GM23338 (cell line): ENCODE results near the gene HHIP. TPM values are rescaled to one million over a fixed set of nuclear protein-coding genes. Genes with fewer than 3 reads are reported as not detected.

Experiments
- ATAC-seq: fragments of 200-7000 bp; cut with Tn5 transposase; 3 replicates; pipeline ENCODE4 v1.9.1; 2020
- DNase-seq: peaks from one replicate; pipeline ENCODE4 v3.0.0-alpha.2; 2015; ENCODE audit warnings: low spot score
- H2AFZ ChIP-seq: fragments of 200-600 bp; sonication (generic); 2 replicates; pipeline ENCODE4 v1.8.0; 2016; ENCODE audit warnings: antibody characterized with exemption, mild to moderate bottlenecking, moderate library complexity
- H3F3A ChIP-seq: fragments of 200-600 bp; sonication (generic); replicated peaks from 2 replicates; pipeline ENCODE4 v1.8.0; 2017; ENCODE audit warnings: antibody characterized with exemption, mixed run types, low read depth
- H3K27ac ChIP-seq: fragments of 200-600 bp; sonication (generic); 2 replicates; pipeline ENCODE4 v1.6.1; 2016; ENCODE audit warnings: low read depth
- H3K27me3 ChIP-seq: fragments of 200-600 bp; sonication (generic); 2 replicates; pipeline ENCODE4 v1.8.0; 2016; ENCODE audit warnings: mild to moderate bottlenecking, mixed run types, moderate library complexity; ENCODE audit not compliant: insufficient read depth
- H3K36me3 ChIP-seq: fragments of 200-600 bp; sonication (generic); 2 replicates; pipeline ENCODE4 v1.8.0; 2016; ENCODE audit warnings: mild to moderate bottlenecking; ENCODE audit not compliant: insufficient read depth
- H3K4me1 ChIP-seq: fragments of 200-600 bp; sonication (generic); 2 replicates; pipeline ENCODE4 v1.8.0; 2016; ENCODE audit warnings: mild to moderate bottlenecking, moderate library complexity; ENCODE audit not compliant: insufficient read depth
- H3K4me2 ChIP-seq: fragments of 200-600 bp; sonication (generic); 2 replicates; pipeline ENCODE4 v1.7.1; 2017; ENCODE audit warnings: mixed run types
- H3K4me3 ChIP-seq: fragments of 200-600 bp; sonication (generic); 2 replicates; pipeline ENCODE4 v1.6.1; 2016; ENCODE audit warnings: mixed run types
- H3K79me2 ChIP-seq: fragments of 200-600 bp; sonication (generic); replicated peaks from 2 replicates; pipeline ENCODE4 v1.8.0; 2017; ENCODE audit warnings: mild to moderate bottlenecking; ENCODE audit not compliant: insufficient read depth
- H3K9me2 ChIP-seq: fragments of 200-600 bp; sonication (generic); 2 replicates; pipeline ENCODE4 v1.8.0; 2017; ENCODE audit not compliant: insufficient read depth
- H4K20me1 ChIP-seq: fragments of 200-600 bp; sonication (generic); replicated peaks from 2 replicates; pipeline ENCODE4 v1.8.0; 2017; ENCODE audit warnings: mild to moderate bottlenecking; ENCODE audit not compliant: insufficient read depth
- H3K27ac Mint-ChIP-seq: 2 replicates; pipeline ENCODE4 v1.8.0; 2020; ENCODE audit warnings: inconsistent platforms, mild to moderate bottlenecking, moderate library complexity, mixed read lengths
- H3K27me3 Mint-ChIP-seq: 3 replicates; pipeline ENCODE4 v1.8.0; 2022; ENCODE audit warnings: low read depth, mild to moderate bottlenecking, moderate library complexity, mixed read lengths, inconsistent platforms; ENCODE audit not compliant: insufficient read depth, poor library complexity
- H3K36me3 Mint-ChIP-seq: 3 replicates; pipeline ENCODE4 v1.8.0; 2021; ENCODE audit warnings: low read depth, mild to moderate bottlenecking, inconsistent platforms, moderate library complexity, mixed read lengths
- H3K4me1 Mint-ChIP-seq: 3 replicates; pipeline ENCODE4 v1.8.0; 2020; ENCODE audit warnings: mild to moderate bottlenecking, inconsistent platforms, mixed read lengths
- H3K4me3 Mint-ChIP-seq: 3 replicates; pipeline ENCODE4 v1.8.0; 2021; ENCODE audit warnings: moderate library complexity, mild to moderate bottlenecking, inconsistent platforms, mixed read lengths
- H3K9me3 Mint-ChIP-seq: 3 replicates; pipeline ENCODE4 v1.8.0; 2020; ENCODE audit warnings: moderate library complexity, mild to moderate bottlenecking, inconsistent platforms, mixed read lengths
- CREB1 ChIP-seq: fragments of 250-450 bp; sonication (Bioruptor Pico); IDR thresholded peaks from 2 replicates; pipeline ENCODE4 v1.5.0; 2020; ENCODE audit warnings: low read depth, mild to moderate bottlenecking, moderate library complexity
- JUNB ChIP-seq: IDR thresholded peaks from one replicate; pipeline ENCODE4 v1.6.1; 2016; ENCODE audit warnings: antibody characterized with exemption; ENCODE audit not compliant: unreplicated experiment
- ZNF114 ChIP-seq: fragments of 250-450 bp; sonication (Bioruptor Pico); IDR thresholded peaks from 2 replicates; pipeline ENCODE4 v1.5.0; 2020; ENCODE audit warnings: mild to moderate bottlenecking, moderate library complexity
- ZNF331 ChIP-seq: fragments of 250-450 bp; sonication (Bioruptor Pico); IDR thresholded peaks from 2 replicates; pipeline ENCODE4 v1.5.0; 2020; ENCODE audit warnings: low read depth, mild to moderate bottlenecking, moderate library complexity
- ZNF462 ChIP-seq: fragments of 250-450 bp; sonication (Bioruptor Pico); IDR thresholded peaks from 2 replicates; pipeline ENCODE4 v1.5.0; 2020; ENCODE audit warnings: mild to moderate bottlenecking, moderate library complexity
- polyA plus RNA-seq: library from polyadenylated mRNA; unstranded; fragments of >200 nt; fragmentation: Nextera tagmentation; extraction: Ambion mirVana; gene quantifications from 2 replicates; pipeline ENCODE4 v1.2.1, GENCODE V29; 2016
- total RNA-seq: library from RNA; depleted of rRNA; stranded (reverse); fragments of >200 nt; shearing (Covaris generic); gene quantifications from 2 replicates; pipeline ENCODE4 v1.2.3, GENCODE V29; 2014
- TF ChIP-seq, protein P1 (sequence below): IDR thresholded peaks from 2 replicates; pipeline ENCODE4 v1.6.1; 2016; ENCODE audit warnings: antibody characterized with exemption
- TF ChIP-seq, protein P2 (sequence below): IDR thresholded peaks from one replicate; pipeline ENCODE4 v1.6.1; 2018; ENCODE audit warnings: antibody characterized with exemption; ENCODE audit not compliant: unreplicated experiment

HHIP gene
- total and polyA plus RNA-seq, 2 experiments from 2014 or later: 2.5 to 4.2 TPM

DNA sequence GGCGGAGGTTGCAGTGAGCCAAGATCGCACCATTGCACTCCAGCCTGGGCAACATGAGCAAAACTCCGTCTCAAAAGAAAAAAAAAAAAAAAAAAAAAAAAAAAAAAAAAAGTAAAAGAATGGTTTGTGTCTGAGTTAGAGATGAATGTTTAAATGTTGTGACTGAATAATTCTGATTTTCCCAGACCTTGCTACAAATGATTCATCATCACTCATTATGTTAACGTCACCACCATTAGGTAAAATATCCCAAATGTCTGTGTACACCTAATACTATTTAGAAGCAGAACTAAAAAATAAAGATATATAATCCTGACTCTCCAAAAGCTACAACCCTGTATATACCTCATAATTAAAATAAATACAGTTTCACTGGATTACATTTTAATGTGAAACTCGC lies 70.8 kb downstream of the HHIP start:
- Mint-ChIP-seq H3K27ac (no peak overlapping the region), H3K9me3 (no peaks in the 10 kb centered on the region), H3K4me3 (no peak overlapping the region), H3K27me3 (no peaks in the 10 kb centered on the region), H3K4me1 (peaks cover 8% of the 10 kb centered on the region; the same call in 2 of the 3 replicates), H3K36me3 (no peaks in the 10 kb centered on the region)
- H3K4me3 ChIP-seq: no peak overlapping the region
- H3K27me3 ChIP-seq: no peaks in the 10 kb centered on the region
- ATAC-seq: no peak
- no peak overlapping the region for H3K4me2 ChIP-seq
- H3K27ac ChIP-seq: no peak overlapping the region
- no peak for DNase-seq
- H2AFZ ChIP-seq: no peak overlapping the region
- no peak for TF ChIP-seq ZNF114 (CRISPR knock-in tag)
- no peak for TF ChIP-seq JUNB
- no peak for TF ChIP-seq ZNF331 (CRISPR knock-in tag)
- TF ChIP-seq CREB1 (CRISPR knock-in tag): no peak
- TF ChIP-seq, protein P1, sequence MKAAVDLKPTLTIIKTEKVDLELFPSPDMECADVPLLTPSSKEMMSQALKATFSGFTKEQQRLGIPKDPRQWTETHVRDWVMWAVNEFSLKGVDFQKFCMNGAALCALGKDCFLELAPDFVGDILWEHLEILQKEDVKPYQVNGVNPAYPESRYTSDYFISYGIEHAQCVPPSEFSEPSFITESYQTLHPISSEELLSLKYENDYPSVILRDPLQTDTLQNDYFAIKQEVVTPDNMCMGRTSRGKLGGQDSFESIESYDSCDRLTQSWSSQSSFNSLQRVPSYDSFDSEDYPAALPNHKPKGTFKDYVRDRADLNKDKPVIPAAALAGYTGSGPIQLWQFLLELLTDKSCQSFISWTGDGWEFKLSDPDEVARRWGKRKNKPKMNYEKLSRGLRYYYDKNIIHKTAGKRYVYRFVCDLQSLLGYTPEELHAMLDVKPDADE: no peak
- TF ChIP-seq, protein P2, sequence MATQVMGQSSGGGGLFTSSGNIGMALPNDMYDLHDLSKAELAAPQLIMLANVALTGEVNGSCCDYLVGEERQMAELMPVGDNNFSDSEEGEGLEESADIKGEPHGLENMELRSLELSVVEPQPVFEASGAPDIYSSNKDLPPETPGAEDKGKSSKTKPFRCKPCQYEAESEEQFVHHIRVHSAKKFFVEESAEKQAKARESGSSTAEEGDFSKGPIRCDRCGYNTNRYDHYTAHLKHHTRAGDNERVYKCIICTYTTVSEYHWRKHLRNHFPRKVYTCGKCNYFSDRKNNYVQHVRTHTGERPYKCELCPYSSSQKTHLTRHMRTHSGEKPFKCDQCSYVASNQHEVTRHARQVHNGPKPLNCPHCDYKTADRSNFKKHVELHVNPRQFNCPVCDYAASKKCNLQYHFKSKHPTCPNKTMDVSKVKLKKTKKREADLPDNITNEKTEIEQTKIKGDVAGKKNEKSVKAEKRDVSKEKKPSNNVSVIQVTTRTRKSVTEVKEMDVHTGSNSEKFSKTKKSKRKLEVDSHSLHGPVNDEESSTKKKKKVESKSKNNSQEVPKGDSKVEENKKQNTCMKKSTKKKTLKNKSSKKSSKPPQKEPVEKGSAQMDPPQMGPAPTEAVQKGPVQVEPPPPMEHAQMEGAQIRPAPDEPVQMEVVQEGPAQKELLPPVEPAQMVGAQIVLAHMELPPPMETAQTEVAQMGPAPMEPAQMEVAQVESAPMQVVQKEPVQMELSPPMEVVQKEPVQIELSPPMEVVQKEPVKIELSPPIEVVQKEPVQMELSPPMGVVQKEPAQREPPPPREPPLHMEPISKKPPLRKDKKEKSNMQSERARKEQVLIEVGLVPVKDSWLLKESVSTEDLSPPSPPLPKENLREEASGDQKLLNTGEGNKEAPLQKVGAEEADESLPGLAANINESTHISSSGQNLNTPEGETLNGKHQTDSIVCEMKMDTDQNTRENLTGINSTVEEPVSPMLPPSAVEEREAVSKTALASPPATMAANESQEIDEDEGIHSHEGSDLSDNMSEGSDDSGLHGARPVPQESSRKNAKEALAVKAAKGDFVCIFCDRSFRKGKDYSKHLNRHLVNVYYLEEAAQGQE: no peak
- no peak for TF ChIP-seq ZNF462
- H4K20me1 ChIP-seq: no peaks in the 10 kb centered on the region
- H3K79me2 ChIP-seq: no peaks in the 10 kb centered on the region
- H3K36me3 ChIP-seq: no peaks in the 10 kb centered on the region
- H3K9me2 ChIP-seq: no peaks in the 10 kb centered on the region
- H3F3A ChIP-seq: no peaks in the 10 kb centered on the region
- no peaks in the 10 kb centered on the region; the same call in 1 of the 2 replicates for H3K4me1 ChIP-seq
